HG03432 (cell line): Measurements from ENCODE around the gene CTXND1.

Experiments used
- ATAC-seq: cut with Tn5 transposase; IDR thresholded peaks from one replicate; pipeline ENCODE4 v1.9.1; 2021; ENCODE audit warnings: mild to moderate bottlenecking, moderate library complexity; ENCODE audit not compliant: unreplicated experiment

Gene CTXND1

DNA sequence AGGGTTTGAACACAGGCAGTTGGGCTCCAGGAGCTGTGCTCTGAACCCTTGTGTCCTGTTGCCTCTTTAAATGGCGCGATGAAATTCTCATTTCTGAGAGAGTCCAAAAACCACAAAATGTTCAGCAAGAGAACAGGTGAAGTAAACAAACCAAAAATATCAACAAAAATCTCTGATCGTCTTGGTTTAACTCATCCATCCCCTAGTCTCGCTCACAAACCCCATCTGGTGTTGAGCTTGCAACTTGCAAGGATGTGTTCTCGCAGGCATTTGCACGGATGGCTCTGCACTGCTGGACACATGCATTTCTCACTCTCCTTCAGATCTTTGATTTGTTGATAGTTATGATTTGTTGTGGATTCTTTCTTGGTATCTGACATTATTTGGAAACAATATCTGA, 68.1 kb downstream of the CTXND1 start:
- no peak for ATAC-seq

DNA sequence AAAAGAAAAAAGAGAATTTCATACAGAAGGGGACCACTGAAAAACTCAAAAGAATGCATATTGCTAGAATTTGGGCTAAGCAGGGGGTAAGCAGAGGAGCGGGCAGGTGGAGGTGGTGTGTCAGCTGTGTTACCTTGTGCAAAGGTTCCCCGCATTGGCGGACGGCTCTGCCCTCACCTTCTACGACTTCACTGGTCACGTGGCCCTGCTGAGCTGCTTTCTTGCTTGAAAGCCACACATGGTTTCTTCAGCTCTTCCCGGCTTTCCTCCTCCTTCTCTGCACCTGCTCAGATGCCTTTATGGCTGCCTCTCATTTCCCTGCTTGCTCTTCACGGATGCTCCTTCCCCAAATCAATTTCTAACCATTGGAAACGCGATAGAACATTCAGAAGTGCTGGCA, 68.7 kb downstream of the CTXND1 start:
- ATAC-seq = no peak

DNA sequence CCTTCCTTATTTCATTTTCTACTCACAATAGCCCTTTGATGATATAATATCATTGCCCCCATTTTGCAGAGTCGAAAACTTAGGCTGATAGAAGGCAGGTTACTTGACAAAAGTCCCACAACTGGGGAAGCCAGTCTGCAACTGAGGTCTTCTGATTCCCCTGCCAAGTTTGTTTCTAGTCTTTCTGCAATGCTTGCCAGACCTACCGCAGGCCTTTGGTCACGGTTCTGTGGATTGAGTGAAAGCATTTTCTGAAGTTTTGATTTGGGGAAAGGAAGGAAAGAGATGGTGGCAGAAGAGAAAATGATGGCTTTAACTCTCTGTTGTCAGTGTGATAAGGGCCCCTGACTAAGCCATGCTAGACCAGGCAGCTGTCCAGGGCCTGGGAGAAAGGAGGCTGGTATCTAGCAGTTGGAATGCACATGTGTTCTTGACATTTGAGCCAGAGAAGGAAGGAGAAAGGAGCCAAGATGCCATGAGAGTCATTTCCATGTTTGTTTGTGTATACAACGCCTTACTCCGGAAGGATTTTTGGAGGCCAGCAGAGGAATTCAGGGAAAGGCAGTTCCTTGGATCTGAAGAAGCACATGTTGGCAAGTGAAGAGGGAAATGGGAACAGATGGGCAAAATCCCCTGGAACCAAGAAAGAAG, 69.3 kb downstream of the CTXND1 start:
- ATAC-seq = no peak

DNA sequence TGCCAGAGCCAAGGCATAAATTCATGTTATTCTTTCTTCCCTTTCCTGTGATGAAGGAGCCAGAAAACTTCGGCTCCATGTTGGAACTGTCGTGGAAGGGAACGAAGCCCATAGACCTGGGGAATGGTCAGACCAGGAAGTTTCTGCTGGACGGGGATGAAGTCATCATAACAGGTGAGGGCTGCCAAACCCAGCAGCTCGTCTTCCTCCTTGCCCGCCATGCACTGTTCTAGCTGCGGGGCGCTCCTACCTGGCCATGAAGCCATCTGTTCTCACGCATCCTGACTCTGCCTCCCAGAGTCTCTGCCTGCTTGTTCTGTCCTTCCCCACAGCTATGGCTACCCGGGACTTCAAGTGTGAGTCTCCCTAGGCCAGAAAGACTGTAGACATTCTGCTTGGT, 71.0 kb downstream of the CTXND1 start:
- no peak for ATAC-seq

DNA sequence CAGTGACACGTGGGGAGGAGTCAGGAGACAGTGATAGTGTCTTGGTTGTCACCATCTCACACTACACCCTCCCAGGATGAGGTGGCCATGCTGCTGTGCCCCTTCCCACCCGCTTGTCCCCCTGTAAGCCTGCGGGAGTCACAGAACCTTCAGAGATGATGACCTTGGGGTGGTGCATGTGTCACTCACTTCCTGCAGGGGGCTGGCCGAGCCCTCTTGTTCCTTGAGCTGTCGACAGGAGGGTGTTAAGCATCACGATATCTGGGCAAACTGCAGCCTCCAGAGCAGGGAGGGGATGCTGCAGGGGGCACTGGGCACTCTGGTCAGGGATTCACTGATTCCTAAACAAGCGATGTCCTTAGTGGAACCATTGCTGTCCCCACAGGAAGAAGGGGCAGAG, 71.5 kb downstream of the CTXND1 start:
- ATAC-seq = no peak

DNA sequence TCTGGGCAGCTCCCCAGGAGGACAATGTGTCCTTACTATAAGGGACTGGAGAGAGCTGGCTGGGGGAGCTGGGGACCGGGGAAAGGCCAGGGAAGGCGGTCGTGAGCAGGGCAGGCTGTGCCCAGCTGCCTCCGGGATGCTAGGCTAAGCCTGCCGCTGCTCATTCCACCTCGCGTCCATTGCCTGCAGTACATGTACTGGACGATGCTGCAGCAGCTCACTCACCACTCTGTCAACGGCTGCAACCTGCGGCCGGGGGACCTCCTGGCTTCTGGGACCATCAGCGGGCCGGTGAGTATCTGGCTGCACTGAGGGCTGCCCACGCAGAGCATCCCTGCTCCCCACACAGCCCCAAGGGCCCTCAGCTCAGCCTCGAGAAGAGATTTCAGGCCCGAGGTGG, 72.1 kb downstream of the CTXND1 start:
- no peak for ATAC-seq

DNA sequence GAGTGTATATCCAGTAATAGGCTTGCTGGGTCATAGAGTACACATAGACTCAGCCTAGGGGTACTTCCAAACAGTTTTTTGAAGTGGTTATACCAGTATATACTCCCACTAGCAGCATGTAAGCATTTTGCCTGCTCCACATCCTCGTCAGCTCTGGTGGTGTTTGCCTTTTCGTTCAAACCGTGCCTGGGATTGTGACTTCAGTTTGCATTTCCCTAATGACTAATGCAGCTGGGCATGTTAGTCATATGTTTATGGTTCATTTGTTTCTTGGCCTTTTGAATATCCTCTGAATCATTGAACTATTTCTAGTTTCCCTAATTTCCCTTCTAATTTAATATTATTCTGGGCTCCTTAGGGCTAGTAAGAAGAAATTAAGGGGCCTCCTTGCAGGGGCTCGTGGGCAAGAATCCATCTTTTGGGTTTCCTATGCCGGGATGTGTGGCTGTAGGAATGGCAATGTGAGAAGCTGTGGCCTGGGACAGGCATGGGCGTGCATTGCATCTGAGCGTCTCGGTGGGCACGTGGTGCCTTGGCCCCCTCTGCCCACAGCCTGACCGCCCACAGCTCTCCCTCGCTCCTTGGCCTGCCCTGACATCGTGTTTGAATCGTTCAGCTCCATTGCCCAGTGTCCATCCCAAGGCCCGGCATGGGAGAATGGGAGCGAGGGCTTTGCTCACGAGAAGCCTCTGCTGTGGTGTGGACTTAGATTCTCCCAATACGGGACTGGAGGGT, 72.8 kb downstream of the CTXND1 start:
- no peak for ATAC-seq

DNA sequence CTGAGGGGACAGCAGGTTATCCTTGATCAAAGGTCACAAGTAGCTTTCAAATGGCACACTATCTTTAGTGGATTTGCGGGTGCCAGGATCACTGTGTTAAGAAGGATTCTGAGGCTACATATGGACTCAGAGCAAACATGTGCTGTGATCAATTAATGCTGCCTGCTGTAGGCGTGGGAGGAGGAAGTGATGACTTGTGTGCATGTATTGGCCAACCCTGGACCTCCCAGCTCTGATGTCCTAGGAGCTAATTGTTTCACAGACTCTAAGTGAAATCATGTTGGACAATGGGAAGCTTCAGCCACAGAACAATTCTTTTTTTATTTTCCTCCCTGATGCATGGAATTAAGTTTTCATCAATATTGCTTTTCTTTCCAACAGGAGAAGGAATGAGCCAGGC, 74.9 kb downstream of the CTXND1 start:
- ATAC-seq = no peak

DNA sequence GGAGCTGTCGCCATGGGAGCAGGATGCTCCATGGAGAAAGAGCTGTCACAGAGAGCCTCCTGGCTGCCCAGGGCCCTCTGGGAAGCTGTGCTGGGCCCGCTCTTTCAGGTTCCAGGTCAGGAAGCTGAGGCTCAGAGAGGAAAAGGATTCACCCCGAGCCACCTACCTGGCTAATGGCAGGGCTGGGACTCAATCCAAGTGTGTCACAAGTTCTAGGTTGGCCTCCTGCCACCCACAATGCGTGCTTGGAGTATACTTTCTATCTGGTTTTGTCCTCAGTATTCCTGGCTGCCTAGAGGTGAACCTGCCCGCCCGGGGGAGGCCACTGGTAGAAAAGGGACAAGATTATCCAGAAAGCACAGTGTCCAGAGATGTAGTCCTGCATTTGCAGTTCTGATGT, 75.6 kb downstream of the CTXND1 start:
- no peak for ATAC-seq

DNA sequence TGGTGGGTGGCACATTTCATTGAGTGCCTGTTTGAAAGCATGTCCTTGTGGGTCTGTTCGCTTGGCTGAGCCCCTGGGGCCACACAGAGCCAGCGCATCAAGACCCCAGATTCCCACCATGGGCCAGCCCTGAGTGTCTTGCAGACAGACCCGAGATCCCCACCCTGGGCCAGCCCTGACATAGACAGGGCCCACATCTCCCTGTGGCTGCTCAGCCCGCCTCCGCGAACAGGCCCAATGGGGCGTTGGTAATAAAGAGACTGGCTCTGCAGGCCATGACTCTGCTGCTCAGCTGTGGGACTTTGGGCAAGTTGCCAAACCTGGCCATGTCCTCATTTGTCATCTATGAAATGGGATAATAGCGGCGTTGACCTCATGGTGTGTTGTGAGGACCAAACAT, 76.6 kb downstream of the CTXND1 start:
- ATAC-seq = no peak

DNA sequence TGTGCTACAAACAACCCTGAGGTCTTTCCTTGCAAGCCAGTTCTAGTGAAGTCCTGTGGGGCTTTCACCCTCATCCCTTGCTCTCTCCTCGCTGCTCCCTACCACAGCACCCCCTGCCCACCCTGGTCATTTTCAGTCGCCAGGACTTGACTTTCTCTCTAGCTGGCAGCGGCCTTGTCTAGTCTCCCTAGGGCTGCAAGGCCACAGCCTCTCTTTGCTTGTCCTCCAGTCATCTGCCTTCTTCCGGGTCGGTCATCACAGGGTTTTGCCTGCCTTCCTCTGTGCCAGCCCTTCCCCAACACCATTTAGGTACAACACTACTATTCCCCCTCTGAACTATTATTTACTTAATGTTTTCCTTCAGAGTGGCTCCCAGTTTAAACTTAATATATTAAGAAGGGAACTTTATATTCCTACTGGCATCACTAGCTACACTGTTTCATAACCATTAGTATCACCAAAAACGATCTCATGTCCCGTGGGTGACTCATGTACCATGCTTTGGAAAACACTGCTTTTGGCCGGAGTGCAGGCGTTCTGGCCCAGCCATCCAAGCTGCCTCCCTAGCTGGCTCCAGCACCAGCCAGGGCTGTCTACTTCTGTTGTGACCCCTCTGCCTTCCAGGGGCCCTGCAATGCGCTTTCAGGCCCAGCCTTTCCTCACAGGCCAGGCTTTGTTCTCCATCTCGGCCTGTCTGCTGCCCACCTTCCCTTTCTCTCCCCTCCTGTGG, 77.8 kb downstream of the CTXND1 start:
- ATAC-seq = no peak

DNA sequence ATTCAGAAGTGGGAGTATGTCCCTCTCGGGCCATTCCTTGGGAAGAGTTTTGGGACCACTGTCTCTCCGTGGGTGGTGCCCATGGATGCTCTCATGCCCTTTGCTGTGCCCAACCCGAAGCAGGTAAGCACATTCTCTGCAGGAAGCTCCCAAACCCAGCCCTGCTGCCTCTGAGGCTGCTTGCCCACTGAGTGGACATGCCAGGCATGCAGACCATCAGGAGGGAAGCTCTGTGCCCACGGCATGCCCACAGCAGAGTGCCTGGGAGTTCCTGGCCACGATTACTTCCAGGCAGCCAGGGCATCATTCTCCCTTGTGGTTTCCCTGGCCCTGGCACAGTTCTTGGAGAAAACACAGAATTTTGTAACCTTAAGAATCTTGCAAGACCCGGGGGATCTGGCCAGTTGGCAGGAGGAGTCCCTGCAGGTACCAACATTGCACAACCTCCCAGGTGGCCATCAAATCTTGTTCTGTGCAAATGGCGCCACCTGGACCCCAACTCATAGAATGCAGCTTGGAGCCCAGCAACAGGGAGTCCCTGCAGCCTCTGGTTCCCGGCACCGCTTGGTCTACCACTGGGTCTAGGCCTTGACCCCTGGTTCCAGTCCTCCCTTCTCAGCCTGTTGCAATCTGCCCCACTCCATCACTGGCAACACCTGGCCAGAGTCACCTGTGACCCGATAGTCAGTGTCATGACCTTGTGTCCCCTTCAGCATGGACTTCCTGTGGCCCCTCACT, 78.8 kb downstream of the CTXND1 start:
- peak; percentile 76 for ATAC-seq

DNA sequence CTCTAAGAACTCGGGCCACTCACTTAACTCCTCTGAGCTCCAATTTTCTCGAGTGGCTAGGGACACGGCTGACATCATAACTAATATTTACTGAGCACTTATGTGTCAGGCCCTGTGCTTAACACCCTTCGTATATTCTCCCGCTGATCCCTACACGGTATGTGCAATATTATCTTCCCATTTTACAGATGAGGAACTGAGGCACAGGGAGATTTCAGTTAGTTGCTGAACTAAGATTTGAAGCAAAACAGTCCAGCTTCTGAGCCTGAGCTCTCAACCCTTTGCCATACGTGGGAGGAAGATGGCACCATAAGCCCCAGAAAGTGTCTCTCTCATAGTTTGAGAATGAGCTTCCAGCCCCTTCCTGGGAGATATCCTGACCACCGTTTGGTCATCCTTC, 79.6 kb downstream of the CTXND1 start:
- no peak for ATAC-seq

DNA sequence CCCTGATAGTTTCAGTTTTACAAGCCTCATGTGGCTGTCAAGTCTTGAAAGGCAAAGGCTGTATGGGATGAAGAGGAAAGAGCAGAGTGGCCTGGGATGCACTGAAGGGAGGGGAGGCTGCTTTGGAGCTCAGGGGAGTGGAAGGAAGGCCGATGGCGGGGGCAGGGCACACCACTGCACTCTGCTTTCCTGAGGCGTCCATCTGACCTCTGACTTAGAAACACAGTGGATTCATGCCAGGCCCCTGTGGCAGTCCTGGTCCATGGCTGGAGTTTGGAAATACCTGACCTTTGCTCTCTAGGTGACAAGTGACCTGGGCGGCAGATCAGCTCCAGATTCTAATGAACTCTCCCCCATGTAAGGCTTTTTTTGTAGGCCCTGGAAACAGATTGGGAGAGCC, 80.2 kb downstream of the CTXND1 start:
- ATAC-seq = no peak

DNA sequence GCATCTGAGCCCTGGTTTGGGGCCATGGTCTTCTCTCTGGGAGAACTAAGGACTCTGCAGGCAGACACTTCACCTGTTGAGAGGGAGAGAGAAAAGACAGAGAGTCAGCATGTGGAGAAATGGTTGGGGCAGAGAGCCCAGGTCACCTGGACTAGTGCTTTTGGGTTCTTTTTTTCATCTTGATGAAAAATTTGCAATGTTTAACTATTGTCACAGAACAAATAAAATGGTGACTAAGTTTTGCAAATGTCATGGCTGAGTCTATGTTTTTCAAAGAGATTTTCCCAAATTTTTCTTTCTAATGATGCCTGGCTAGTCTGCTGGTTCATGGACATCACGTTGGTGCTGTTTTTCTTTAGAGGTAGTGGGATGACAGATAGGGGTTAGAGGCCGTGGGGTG, 81.4 kb downstream of the CTXND1 start:
- no peak for ATAC-seq

DNA sequence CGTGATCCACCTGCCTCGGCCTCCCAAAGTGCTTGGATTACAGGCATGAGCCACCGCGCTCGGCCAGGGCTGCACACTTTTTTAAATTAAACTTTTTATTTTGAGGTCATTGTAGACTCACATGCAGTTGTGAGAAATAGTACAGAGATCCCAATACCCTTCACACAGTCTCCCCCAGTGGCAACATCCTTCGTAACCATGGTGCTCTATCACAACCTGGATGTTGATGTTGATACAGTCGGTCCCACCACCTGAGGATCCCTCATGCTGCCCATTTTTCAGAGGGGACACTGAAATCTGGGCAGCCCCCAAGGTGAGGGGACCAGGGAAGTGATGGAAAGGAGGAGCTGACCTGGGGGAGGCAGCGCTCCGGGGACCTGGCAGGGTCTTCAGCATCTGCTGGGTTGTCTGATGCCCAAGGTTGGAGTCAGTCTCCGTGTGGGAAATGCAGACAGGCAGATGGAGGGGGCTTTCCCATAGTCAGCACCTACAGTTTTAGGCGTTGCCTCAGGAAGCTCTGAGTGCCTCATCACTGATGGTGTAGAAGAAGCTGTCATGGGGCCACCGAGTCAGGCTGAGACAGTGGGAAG, 82.2 kb downstream of the CTXND1 start:
- ATAC-seq = no peak

DNA sequence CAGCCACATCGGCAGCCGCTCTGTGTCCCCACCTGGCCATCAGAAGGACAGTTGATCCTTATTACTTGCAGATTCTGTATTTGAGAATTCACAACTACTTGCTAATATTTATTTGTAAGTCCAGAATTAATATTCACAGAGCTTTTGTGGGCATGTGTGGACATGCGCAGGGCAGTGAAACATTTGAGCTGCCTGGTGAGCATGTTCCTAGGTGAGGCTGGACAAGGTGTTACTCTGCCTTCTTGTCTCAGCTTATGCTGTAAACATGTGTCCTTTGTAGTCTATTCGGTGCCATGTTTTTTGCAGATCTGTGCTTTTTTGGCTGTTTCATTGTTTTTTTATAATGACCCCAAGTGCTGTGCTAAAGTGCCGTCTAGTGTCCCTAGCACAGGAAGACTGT, 83.6 kb downstream of the CTXND1 start:
- ATAC-seq = no peak

DNA sequence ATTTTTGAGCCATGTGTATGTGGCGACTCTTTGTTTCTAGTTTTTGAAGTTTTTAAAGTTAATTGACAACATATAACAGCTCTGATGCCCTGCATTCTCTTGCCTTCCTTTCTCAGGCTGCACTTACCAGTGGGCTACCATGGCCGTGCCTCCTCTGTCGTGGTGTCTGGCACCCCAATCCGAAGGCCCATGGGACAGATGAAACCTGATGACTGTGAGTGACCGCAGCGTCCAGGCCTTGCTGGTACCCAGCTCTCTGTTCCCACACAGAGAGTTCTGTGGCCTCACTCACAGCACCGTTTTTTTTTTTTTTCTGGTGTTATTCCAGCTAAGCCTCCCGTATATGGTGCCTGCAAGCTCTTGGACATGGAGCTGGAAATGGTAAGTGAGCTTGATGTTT, 84.1 kb downstream of the CTXND1 start:
- ATAC-seq = no peak

DNA sequence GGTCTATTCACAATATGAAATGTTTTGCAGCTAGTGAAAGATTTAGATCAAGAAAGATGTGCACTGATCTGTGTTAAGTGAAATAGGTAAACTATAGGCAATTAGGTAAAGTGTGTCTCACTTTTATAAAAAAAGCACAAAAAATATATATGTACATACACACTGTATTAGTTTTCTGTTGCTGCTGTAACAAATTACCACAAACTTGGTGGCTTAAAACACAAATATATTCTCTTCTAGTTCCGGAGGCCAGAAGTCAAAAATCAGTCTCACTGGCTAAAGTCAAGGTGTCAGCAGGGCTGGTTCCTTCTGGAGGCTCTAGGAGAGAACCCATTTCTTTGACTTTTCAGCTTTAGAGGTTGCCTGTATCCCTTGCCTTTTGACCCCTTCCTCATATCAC, 88.1 kb downstream of the CTXND1 start:
- no peak for ATAC-seq

DNA sequence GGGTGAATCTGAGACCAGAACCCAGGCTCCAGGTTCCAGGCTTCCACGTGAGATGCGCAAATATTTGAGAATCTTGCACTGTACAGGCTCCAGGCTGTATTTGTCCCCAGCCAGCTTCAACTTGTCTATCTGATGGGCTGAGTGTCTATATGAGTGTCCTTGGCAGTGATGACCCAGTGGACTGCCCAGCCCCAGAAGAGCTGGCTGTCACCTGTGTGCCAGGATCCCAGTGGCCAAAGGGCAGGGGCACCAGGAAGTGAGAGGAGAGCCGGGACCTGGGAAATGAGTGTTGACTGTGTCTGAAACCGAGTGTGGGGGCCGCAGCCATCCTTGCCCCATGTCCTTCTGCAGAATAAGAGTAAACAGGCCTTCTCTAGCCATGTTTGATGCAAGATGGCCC, 88.8 kb downstream of the CTXND1 start:
- ATAC-seq = no peak

DNA sequence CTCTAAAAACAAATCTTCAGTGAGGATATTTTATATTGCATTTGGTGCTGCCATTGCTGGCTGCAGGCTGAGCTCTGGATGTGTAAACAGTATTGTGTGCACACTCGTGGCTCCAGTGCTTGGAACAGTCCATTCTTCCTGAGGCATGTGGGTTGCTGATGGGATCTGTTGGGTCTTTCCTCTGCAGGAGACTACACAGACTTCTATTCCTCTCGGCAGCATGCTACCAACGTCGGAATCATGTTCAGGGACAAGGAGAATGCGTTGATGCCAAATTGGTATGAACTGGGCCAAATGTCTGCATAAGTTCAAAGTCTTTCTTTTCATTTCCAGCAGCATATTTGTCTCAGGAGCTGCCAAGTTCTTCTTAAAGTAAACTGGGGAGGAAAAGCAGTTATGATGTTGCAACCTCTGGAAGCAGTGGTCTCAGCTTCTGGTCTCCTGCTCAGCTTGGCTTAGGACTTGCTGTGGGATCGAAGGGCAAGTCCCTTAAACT, 89.9 kb downstream of the CTXND1 start:
- ATAC-seq = no peak
